ENCODE results near the gene RBM3.
A peak's percentile ranks its signal among the peaks of the same experiment; 100 is the strongest.

- TF ChIP-seq CTCF (IDR thresholded peaks at IDR 0.05; ENCODE audit: insufficient read depth, low read depth, low read length) (peak; percentile 9), EZH2 (IDR thresholded peaks at IDR 0.05; ENCODE audit: insufficient read depth, low read length) (no peak)
These were observed at the start of gene RBM3 for GRCh38 chrX:48574270-48575266.
